Karpas-422 (cell line): Measurements from ENCODE around the gene NODAL. TPM values are rescaled to one million over a fixed set of nuclear protein-coding genes. Genes with fewer than 3 reads are reported as not detected.

ENCODE experiments used
- DNase-seq: peaks from one replicate; pipeline ENCODE4 v3.0.0-alpha.2; 2015
- H2AFZ ChIP-seq: fragments of 200-600 bp; sonication (generic); 2 replicates; pipeline ENCODE4 v1.6.1; 2014; ENCODE audit warnings: antibody characterized with exemption, low read length, mixed read lengths
- H3K27ac ChIP-seq: fragments of 200-600 bp; sonication (generic); 2 replicates; pipeline ENCODE4 v1.5.1; 2014; ENCODE audit warnings: mild to moderate bottlenecking, low read length, moderate library complexity
- H3K27me3 ChIP-seq: fragments of 200-600 bp; sonication (generic); 2 replicates; pipeline ENCODE4 v1.6.1; 2014; ENCODE audit warnings: low read length, mixed read lengths
- H3K36me3 ChIP-seq: fragments of 200-600 bp; sonication (generic); 2 replicates; pipeline ENCODE4 v1.6.1; 2014; ENCODE audit warnings: low read length, mixed read lengths; ENCODE audit not compliant: insufficient read depth
- H3K4me1 ChIP-seq: fragments of 200-600 bp; sonication (generic); 2 replicates; pipeline ENCODE4 v1.6.1; 2014; ENCODE audit warnings: mild to moderate bottlenecking, low read length, mixed read lengths
- H3K4me2 ChIP-seq: fragments of 200-600 bp; sonication (generic); 2 replicates; pipeline ENCODE4 v1.6.1; 2014; ENCODE audit warnings: low read length, low read depth, mild to moderate bottlenecking; ENCODE audit not compliant: poor library complexity, severe bottlenecking
- H3K4me3 ChIP-seq: fragments of 200-600 bp; sonication (generic); 2 replicates; pipeline ENCODE4 v1.5.1; 2014; ENCODE audit warnings: mild to moderate bottlenecking, antibody characterized with exemption, low read length, mixed read lengths
- H3K79me2 ChIP-seq: fragments of 200-600 bp; sonication (generic); 2 replicates; pipeline ENCODE4 v1.6.1; 2014; ENCODE audit warnings: mild to moderate bottlenecking, low read length, mixed read lengths
- H3K9ac ChIP-seq: fragments of 200-600 bp; sonication (generic); 2 replicates; pipeline ENCODE4 v1.6.0; 2014; ENCODE audit warnings: low read length
- H3K9me2 ChIP-seq: fragments of 200-600 bp; sonication (generic), shearing (Covaris generic); replicated peaks from 2 replicates; pipeline ENCODE4 v1.6.0; 2014; ENCODE audit warnings: mild to moderate bottlenecking, low read length, moderate library complexity; ENCODE audit not compliant: insufficient read depth
- H3K9me3 ChIP-seq: fragments of 300-700, 200-600 bp; sonication (generic); 2 replicates; pipeline ENCODE4 v1.6.1; 2014; ENCODE audit warnings: low read length, mixed read lengths
- H4K20me1 ChIP-seq: fragments of 200-600 bp; sonication (generic); 2 replicates; pipeline ENCODE4 v1.6.1; 2014; ENCODE audit warnings: mild to moderate bottlenecking, antibody characterized with exemption, low read length, low read depth; ENCODE audit not compliant: insufficient read depth
- total RNA-seq: library from RNA; depleted of rRNA; stranded (reverse); fragments of >200 nt; shearing (Covaris generic); gene quantifications from 2 replicates; pipeline ENCODE4 v1.2.3, GENCODE V29; 2014; ENCODE audit warnings: low replicate concordance

Gene NODAL
- total RNA-seq, 1 experiment from 2014 or later, result not detected

- H4K20me1 ChIP-seq, result no peaks in the 10 kb centered on the region
- H3K4me3 ChIP-seq, result no peak overlapping the region
- no peak overlapping the region for H3K27ac ChIP-seq
- DNase-seq, result no peak
- no peak overlapping the region for H3K4me2 ChIP-seq
- no peaks in the 10 kb centered on the region for H3K9me2 ChIP-seq
- no peaks in the 10 kb centered on the region for H3K9me3 ChIP-seq
- no peaks in the 10 kb centered on the region for H3K36me3 ChIP-seq
- H3K9ac ChIP-seq, result no peak overlapping the region
- no peaks in the 10 kb centered on the region for H3K27me3 ChIP-seq
- no peak overlapping the region for H2AFZ ChIP-seq
- peaks cover 10% of the 10 kb centered on the region for H3K79me2 ChIP-seq
- H3K4me1 ChIP-seq, result peaks cover 15% of the 10 kb centered on the region
Measured at GRCh38 chr10:70474780-70475179, 33.3 kb upstream of the NODAL start.

DNA sequence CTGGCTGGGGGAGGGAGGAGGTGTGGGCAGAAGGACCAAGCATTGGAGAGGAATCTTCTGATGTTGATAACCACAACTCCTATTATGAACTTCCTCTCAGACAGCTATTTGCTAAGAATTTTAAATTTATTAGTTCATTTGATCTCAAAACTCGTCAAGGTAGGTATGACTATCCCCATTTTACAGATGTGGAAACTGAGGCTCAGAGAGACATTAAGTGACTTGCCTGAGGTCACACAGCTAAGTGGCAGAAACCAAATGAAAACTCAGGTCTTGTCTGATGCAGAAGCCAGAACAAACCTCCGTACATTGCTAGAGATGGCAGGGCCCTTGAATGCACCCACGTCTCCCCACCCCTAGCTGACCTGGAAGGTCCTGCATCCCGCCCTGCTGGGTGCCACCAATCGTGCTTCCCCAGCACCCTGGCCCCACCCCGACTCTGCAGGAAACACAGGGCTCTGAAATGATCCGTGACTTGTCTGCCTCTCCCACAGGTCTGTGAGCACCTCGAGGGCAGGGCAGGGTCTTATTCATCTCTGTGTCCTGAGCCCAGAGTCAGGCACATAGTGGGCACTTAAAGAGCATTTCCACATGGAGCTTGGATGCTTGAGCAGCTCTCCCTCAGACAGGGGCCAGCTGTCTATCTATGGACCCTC is 31.4 kb upstream of the NODAL start:
- DNase-seq, result no peak
- no peaks in the 10 kb centered on the region for H4K20me1 ChIP-seq
- peaks cover 10% of the 10 kb centered on the region for H3K4me1 ChIP-seq
- H3K79me2 ChIP-seq, result no peaks in the 10 kb centered on the region
- H3K36me3 ChIP-seq, result no peaks in the 10 kb centered on the region
- no peak overlapping the region for H3K27ac ChIP-seq
- no peak overlapping the region for H3K4me3 ChIP-seq
- H2AFZ ChIP-seq, result no peak overlapping the region
- no peaks in the 10 kb centered on the region for H3K9me2 ChIP-seq
- no peak overlapping the region for H3K9ac ChIP-seq
- H3K27me3 ChIP-seq, result 0 out of 2 replicates have a peak, but pooled peaks cover 2% of the 10 kb centered on the region
- H3K9me3 ChIP-seq, result no peaks in the 10 kb centered on the region
- H3K4me2 ChIP-seq, result no peak overlapping the region

DNA sequence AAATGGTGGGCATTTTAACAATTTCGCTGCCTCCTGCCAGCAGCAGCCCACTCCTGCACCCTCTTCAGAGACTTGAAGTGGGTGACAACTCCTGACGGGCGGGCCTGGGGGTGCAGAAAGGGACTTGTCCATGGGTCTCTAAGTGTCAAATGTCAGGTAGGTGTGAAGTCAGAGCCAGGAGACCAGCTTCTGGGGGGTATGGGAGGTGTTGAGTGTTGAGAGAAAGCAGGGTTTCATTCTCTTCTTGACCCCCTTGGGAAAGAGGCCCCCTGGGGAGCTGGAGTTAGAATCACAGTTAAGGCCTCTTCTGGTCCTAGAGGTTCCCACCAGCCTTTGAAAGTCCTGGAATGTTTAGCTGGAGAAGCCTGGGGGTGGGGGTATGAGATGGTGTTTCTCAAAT is 25.5 kb upstream of the NODAL start:
- Histone ChIP-seq H3K9me2 (no peaks in the 10 kb centered on the region), H3K27me3 (0 out of 2 replicates have a peak, but pooled peaks cover 2% of the 10 kb centered on the region), H4K20me1 (no peaks in the 10 kb centered on the region), H3K9ac (no peak overlapping the region), H3K79me2 (no peaks in the 10 kb centered on the region), H2AFZ (no peak overlapping the region), H3K4me1 (no peaks in the 10 kb centered on the region), H3K4me2 (no peak overlapping the region), H3K4me3 (no peak overlapping the region), H3K27ac (no peak overlapping the region), H3K36me3 (no peaks in the 10 kb centered on the region), H3K9me3 (no peaks in the 10 kb centered on the region)
- DNase-seq, result no peak

DNA sequence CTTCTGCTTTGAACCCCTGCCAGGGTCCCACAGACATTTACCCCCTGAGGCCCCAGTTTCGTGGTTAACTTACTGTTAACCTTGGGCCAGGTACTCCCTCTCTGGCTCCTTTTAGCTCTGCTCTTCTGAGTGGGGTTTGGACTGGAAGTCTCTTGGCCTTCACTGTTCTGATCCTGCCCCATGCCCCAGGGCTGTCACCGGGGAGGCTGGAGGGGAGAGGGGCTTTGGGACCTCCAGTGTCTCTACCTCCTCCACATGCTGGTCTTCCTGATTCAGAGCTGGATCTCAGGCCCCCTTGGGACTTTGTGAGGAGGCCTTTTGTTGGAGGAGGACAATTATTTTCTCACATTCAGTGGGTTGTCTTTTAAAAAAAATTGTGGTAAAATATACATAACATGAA is 24.4 kb upstream of the NODAL start:
- peaks cover 3% of the 10 kb centered on the region for H3K4me1 ChIP-seq
- no peaks in the 10 kb centered on the region for H3K9me2 ChIP-seq
- H4K20me1 ChIP-seq, result no peaks in the 10 kb centered on the region
- H3K4me2 ChIP-seq, result no peak overlapping the region
- no peaks in the 10 kb centered on the region for H3K36me3 ChIP-seq
- no peaks in the 10 kb centered on the region for H3K79me2 ChIP-seq
- H3K9ac ChIP-seq, result no peak overlapping the region
- no peaks in the 10 kb centered on the region for H3K9me3 ChIP-seq
- no peak overlapping the region for H3K27ac ChIP-seq
- no peak overlapping the region for H3K4me3 ChIP-seq
- H2AFZ ChIP-seq, result no peak overlapping the region
- no peak for DNase-seq
- H3K27me3 ChIP-seq, result 0 out of 2 replicates have a peak, but pooled peaks cover 2% of the 10 kb centered on the region

GRCh38 chr10:70465278-70465677 is 23.8 kb upstream of the NODAL start:
- Histone ChIP-seq H3K4me2 (no peak overlapping the region), H3K4me3 (no peak overlapping the region)

DNA sequence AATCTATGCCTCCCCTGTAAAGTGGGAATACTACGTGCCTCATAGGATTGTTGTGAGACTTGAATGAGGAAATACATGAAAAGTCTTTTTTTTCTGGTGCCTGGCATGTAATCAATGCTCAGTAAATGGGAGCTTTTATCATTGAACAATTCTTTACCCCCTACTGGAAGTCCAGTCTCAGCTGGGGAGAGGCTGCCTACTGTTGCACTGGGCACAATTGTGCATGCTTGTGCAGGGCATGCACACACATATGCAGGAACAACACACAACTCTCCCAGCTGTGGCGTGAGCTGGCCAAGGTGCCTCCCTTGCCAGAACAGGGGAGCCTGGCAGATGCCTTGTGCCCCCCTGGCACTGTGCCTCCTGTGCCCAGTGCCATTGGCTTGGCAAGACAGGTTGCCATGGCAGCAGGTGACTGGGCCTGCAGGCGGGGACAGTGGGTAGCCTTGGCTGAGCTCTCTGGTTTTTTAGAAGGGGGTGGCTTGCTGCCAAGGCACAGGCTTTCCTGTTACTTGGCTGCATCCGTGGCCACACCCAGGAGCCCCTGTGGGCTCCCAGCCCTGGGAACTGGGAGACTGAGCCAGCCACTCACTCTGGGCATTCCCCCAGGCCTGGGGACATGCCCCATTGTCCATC is 21.0 kb upstream of the NODAL start:
- no peaks in the 10 kb centered on the region for H3K27me3 ChIP-seq
- H3K4me3 ChIP-seq, result no peak overlapping the region
- no peaks in the 10 kb centered on the region for H4K20me1 ChIP-seq
- DNase-seq, result no peak
- no peaks in the 10 kb centered on the region for H3K9me2 ChIP-seq
- H3K4me2 ChIP-seq, result no peak overlapping the region
- H3K27ac ChIP-seq, result no peak overlapping the region
- no peak overlapping the region for H3K9ac ChIP-seq
- no peaks in the 10 kb centered on the region for H3K79me2 ChIP-seq
- peaks cover 3% of the 10 kb centered on the region for H3K4me1 ChIP-seq
- H2AFZ ChIP-seq, result no peak overlapping the region
- H3K9me3 ChIP-seq, result no peaks in the 10 kb centered on the region
- H3K36me3 ChIP-seq, result no peaks in the 10 kb centered on the region

More at GRCh38 chr10:70465278-70465677, 23.8 kb upstream of the NODAL start:
- peaks cover 3% of the 10 kb centered on the region for H3K4me1 ChIP-seq
- H2AFZ ChIP-seq, result no peak overlapping the region
- DNase-seq, result no peak
- H3K9ac ChIP-seq, result no peak overlapping the region
- no peak overlapping the region for H3K27ac ChIP-seq
- no peaks in the 10 kb centered on the region for H3K79me2 ChIP-seq
- no peaks in the 10 kb centered on the region for H3K9me3 ChIP-seq
- H3K36me3 ChIP-seq, result no peaks in the 10 kb centered on the region
- H4K20me1 ChIP-seq, result no peaks in the 10 kb centered on the region
- 0 out of 2 replicates have a peak, but pooled peaks cover 2% of the 10 kb centered on the region for H3K27me3 ChIP-seq
- H3K9me2 ChIP-seq, result no peaks in the 10 kb centered on the region

DNA sequence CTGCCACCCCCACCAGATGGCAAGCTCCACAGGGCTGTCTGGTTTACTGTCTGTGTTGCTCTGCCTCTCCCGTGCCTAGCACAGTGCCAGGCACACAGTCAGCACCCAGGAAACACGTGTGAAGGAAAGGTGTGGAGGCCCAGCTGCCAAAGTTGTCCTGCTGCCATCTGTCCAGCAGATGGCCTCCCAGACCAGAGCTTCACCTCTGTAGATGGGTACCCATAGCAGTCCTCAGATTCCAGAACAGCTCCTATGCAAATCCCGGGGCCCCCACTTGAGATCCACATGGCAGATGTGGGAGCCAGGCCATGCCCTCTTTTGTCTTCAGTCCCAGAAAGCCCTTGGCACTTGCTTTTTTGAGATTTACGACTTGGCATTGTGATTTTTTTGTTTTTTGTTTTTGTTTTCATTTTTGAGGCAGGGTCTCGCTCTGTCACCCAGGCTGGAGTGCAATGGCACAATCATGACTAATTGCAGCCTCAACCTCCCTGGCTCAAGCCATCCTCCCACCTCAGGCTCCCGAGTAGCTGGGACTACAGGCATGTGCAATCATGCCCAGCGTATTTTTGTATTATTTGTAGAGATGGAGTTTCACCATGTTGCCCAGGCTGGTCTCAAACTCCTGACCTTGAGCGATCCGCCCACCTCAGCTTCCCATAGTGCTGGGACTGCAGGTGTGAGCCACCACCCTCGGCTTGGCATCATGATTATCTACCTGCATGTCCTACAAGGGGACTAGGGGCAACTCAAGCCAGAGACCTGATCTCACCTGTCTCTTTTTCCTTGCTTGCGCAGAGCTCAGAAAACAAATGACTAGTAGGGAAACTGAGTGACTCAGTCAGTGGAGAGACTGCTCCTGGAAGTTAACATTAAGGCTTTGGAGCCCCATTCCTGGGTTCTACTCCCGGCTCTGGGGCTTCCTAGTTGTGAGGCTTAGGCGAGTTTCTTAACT is 20.2 kb upstream of the NODAL start:
- Histone ChIP-seq H3K9me3 (no peaks in the 10 kb centered on the region), H3K4me3 (no peak overlapping the region), H3K4me2 (no peak overlapping the region), H3K4me1 (peaks cover 3% of the 10 kb centered on the region), H3K79me2 (no peaks in the 10 kb centered on the region), H3K9ac (no peak overlapping the region), H3K9me2 (no peaks in the 10 kb centered on the region), H4K20me1 (no peaks in the 10 kb centered on the region), H3K27ac (no peak overlapping the region), H3K27me3 (no peaks in the 10 kb centered on the region), H3K36me3 (no peaks in the 10 kb centered on the region), H2AFZ (no peak overlapping the region)
- DNase-seq, result peak; percentile 85
